GM21423 (cell line): ENCODE results near the gene HOTAIR.

Source experiments
- ATAC-seq: cut with Tn5 transposase; IDR thresholded peaks from one replicate; pipeline ENCODE4 v1.9.1; 2021; ENCODE audit warnings: mild to moderate bottlenecking, moderate library complexity; ENCODE audit not compliant: unreplicated experiment

HOTAIR gene

DNA sequence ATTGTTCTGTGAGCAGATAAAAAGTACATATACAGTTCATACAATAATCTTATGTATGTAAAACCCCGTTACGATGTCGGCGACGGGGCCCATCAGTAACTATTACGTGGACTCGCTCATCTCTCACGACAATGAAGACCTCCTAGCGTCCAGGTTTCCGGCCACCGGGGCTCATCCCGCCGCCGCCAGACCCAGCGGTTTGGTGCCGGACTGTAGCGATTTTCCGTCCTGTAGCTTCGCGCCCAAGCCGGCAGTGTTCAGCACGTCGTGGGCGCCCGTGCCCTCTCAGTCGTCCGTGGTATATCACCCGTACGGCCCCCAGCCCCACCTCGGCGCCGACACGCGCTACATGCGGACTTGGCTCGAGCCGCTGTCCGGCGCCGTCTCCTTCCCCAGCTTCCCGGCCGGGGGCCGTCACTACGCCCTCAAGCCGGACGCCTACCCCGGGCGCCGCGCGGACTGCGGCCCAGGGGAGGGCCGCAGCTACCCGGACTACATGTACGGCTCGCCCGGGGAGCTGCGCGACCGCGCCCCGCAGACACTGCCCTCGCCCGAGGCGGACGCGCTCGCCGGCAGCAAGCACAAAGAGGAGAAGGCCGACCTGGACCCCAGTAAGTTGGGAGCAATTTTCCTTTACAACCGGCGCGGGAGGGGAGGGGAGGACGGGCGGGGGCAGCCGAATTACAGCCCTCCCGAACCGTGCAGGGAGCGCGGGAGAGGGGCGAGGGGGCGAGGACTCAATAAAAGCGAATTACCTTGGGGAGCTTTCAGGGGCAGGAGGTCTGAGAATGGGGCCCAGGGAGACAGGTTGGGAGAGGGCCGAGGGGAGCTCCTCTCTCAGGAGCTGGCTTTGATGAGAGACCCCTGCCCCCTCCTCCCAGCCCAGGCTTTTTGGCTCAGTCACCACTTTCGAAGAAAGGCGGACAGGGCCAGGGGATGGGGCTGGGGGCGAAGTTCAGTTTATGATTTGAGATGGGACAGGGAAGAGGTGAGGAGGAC is 25.7 kb upstream of the HOTAIR start, which contains the start of gene HOXC9:
Gene HOXC9, plus strand, starts transcription at position 46 of the 999 bp plus-strand sequence. Its CDS starts 28 bp downstream, at position 74.
- ATAC-seq: no peak

DNA sequence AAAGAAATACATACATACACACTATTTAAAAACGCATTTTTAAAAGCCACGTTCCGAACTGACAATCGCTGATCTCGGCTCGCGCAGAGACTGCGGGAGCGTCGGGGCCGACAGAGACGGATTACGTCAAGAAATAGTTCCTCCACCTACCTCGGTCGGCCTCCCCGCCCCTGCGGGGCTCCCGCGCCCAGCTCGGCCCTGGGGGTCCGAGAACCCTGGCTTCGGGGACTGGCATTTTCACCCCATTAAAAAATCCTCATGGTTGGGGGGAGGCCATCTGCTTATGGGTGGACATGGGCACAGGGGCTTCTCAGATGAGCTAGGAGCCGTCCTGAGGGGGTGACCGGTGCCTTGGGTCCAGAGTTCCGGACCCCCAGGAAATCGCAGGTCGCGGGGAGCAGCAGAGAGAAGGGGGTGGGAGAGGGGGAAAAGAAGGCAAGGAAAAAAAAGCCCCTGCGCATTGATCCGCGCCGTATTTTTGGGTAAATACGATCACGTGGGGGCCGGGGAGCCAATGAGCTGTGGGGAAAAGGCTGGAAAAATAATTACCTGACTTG is 24.9 kb upstream of the HOTAIR start:
- no peak for ATAC-seq

DNA sequence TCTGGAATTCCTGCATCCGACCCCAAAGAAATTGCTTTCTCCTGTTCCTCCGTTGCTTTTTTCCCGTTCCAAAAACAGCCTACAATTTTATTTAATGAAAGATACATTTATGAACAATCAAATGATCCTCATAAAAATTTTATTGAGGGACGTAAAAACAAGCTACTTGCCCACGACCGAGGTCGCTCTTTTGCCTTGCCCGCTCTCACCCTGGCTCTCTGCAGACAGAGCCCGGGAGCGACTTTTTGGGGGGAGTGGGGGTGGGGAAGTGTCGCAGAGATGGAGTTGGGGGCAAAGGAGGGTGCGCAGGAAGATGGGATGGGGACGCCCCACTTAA is 24.1 kb upstream of the HOTAIR start:
- ATAC-seq: no peak

DNA sequence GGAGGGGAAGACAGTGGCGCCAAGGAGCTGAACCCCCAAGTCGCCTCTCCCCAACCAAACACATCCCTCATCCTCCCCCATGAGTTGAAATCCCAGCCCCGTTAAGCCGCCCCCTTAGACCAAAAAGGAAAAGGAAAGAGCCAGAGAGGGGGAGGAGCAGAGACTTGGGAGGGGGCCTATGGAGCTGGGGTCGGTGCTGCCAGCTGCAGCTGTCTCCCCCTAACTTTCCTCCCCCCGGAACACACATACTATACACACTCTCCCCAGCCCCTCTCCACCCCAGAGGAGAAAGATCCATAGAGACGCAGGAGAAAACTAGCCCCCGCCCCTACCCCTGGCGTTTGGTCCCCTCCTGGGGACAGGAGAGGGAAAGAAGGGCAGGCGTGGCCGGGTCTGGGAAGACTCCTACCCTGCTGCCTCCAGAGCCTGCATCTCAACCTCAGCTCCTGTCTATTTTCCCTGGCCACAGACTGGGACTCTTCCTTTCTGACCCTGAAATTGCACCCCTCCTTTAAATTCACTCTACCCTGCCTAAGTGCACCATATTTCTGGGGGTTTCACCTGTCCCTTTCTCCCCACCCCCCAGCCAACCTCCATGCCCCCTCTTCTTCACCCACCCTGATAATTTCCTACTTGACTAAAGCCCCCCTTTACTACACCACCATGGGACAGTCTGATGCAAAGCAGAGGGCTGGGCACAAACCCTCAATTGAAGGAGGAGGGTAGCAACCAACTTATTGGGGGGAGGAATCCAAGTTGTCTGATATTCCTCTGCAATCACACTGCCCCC is 23.6 kb upstream of the HOTAIR start:
- no peak for ATAC-seq

DNA sequence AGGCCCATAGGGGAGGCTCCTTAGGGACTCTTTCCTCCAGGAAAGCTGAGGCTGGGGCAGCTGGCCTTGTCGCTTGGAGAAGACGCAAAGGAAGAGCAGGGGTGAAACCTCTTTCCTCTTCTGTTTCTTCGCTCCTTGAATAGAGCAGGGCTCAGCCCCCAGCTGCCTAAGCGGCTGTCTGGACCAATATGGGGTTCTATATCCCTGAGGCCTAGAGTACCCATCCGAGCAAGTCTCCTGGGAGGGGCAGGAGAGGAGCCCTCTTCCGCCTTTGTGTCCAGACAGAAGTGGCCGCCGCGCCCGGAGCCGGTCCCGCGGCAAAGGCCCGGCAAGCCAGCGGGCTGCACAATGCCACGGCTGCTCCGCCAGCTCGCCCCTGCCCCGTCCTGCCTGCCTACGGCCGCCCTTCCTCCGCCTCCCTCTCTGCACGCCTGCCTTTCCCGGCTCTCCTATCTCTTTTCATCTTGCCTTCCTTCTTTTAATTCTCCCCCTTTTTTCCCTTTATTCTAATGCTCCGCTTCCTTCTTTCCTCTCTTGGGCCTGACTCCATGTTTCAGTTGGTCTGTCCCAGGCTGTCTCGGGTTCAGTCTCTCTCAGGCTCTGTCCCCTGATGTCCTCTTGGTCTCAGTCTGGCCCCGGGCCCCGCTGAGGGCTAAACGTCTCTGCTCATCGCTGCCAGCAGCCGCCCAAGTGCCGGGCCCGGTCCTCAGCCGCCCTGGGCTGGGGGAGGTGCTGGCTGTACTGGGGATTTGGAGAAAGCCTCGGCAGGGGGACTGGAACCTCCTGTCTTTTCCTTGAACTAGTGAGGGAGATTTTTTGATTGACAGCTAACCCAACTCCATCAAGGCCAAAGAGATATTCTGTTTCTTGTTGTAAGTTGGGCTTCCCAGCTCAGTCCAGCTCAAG is 22.7 kb upstream of the HOTAIR start:
- no peak for ATAC-seq

DNA sequence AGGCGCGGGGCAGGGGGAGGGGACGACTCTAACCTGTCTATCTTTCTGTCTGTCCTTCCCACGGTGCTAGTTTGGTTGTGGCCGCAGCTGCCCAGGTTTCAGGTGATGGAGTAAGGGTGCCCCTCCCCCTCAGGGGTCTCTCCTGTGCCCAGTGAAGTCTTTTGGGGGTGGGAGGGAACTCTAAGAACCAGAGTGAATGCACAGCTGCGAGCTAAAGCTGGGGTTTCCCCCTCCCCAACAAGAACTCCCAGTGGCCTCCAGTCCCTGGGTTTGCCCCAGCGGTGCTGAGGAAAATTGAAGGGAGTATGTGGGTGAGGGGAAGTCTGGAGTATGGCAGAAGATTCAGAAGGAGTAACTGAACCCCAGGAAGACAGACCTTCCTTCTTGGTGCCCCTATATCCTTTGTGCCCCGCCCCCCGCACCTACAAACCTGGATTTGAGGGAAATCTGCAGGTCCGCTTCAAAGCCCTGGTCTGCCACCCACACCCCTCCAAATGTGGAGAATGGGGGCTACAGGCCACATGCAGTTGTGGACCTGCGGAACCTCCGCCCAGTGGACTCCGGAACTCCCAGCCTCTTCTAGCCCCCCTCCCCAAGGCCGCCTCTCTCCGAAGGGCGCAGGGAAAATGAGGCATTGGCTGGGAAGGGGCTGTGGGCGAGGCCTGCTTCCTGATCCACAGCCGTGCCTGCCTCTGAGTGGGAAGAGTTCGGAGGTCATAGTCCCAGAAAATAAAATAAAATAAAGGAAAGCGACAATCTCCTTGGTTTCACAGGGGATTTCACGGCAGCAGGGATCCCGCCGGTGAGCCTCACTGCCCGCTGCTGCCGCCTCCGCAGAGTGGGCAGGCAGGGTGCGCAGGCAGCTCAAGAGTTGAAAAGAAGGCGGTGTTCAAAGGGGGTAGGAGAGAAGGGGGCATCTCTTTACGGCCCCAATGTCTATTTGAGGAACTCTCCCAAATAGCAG is 21.8 kb upstream of the HOTAIR start:
- no peak for ATAC-seq

DNA sequence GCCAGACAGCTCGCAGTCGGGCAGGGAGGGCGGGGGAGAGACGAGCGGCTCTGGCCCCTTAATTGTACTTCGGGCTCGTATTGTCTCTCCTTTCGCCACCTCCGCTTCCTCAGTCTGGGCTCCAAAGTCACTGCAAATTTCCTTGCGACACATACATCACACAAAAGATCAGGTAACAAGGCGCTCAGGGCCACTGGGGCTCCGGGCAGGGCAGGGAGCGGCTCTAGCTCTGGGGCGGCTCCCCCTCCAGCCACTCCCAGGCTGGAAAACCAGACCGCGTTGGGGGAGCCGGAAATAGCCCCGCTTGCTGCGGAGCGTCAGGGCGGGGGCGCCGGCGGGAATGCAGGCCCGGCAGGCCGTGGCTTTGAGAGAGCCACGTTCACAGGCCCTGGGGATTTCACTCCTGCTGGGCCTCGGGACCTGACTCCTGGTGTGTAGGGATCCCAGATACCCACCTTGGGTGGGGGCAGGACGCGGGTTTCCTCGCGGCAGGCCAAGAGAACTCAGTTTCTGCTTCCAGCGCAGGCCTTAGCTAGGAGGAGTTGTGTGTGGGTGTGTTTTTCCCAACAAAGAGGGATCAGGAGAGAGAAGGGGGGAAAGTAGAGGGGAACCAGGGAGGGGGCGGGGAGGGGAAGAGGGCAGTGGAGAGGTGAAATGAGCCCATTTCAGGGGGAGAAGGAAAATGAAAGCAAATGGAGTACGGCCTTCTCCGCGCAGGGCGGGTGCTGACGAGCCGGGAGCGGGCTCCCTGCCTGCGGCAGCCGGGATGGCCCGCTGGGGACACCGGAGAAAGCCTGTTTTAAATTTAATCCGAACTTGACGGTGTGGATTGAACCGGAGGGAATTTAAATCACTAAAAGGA is 20.9 kb upstream of the HOTAIR start:
- ATAC-seq: no peak

DNA sequence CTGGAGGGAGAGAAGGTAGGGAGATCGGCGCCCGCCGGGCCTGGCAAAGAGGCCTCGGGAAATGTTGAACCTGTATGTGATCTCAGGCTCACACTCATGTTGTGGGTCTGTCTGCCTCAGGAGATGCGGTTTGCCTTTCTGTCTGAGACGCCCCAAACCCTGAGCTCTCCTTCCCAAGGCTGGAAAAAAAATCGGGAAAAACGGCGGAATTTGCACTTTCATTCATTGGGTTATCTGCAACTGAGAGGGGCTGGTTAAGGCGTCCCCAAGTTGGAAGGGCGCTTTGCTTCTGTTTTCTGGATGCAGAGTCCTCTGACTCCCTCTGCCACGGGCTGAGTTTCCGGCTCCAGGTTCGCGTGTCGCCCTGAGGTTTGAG is 20.2 kb upstream of the HOTAIR start:
- ATAC-seq: no peak

DNA sequence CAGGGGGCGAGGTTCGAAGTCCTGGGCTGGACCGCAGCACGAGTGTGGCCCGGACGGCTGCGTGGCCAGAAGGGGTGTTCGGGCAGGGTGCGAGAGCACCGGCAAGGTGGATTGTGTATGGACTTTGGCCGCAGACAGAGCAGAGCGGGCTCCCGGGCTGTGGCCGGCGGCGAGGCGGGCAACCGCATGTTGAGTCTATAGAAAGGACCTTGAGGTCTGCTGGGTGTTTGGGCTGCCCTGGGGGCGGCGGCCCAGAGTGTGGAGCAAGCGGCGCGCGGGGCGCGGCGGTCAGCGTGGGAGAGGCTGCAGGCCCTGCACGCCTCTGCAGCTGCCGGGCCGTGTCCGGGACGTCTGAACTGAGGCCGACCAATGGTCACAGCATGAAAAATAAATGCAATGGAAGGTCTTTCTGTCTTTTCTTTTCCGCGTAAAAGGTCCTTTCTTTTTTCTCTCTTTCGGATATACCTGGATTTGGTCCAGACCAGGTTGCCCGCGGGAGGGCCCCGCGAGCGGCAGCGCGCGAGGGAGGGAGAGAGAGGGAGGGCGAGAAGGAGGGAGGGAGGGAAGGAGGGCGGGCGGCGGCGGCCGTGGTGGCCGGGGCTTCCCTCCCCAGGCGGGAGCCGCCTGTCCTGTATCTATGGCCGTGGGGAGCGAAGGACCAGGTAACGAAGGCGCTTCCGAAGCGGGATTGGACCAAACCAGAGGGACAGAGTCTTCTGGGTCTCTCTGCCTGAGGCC is 19.7 kb upstream of the HOTAIR start:
- no peak for ATAC-seq

DNA sequence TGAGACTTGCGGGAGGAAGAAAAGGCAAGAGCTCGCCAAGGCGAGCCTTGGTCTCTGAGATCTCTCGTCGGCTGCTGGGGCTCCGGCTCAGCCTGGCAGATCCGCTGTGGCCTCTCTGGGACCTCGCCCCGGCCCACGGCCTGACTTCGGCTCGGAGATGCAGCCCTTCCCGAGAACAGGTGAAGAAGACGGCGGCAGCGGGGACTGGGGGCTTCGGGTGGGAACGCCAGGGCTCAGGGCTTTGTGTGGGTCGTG is 19.2 kb upstream of the HOTAIR start:
- ATAC-seq: no peak

DNA sequence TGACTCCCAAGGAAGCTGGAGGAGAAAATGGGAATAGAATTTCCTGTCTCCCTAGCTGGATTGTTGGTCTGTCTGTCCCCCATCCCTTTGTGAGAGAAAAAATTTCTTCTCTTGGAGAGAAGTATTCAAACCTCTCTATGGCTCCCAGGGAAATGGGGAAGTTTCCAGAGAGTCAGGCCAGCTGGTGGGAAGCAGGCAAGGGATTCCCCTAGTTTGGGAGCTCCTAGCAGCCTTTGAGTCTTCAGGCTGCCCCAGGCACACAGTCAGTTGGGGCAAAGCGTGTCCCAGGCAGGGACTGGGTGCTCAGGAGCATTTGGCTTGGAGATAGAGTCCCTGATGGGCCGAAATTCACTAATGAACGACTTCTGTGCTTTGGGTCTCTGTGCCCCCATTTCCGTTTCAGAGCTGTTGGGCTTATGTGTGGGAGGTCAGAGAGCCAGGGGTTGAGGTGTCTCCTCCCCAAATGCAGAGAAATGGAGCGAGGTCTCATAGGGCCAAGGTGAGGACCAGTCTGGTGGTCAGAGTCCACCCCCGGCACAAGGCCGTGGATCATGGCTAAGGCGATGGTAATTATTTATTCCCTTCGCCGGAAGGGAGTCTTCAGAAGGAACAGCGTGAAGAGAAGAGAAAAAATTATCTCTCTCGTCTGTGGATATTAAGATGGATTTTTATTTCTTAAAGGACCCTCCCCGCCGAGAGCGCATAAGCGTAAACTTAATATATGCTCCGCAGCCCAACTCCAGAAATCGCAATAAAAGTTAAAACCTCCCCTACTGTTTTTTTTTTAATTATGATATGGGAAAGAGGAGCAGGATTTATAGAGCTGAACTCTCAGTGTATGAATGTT is 18.6 kb upstream of the HOTAIR start:
- ATAC-seq: no peak

DNA sequence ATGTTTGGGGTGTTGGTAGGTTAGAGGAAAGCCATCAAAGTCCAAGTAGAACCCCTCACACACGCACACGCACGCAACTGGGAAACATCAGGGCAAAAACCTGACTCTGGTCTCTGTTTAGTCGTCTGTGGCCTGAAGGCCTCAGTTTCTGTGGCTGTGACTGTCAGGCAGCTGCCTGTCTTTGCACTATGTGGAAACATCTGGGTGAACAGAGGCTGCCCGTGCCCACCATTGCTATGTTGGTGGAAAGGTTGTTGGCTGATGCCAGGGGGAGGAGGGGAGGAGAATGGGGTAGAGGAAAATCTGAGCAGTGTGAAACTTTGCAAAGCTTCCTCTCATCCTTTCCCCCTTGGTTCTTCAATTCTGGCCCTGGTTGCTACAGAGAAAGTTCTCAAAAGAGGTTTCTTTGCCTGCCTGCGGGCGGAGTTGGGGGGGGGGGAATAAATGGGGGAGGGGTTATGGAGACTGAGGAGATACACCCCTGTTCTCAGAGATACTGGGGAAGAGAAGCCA is 17.7 kb upstream of the HOTAIR start:
- no peak for ATAC-seq

DNA sequence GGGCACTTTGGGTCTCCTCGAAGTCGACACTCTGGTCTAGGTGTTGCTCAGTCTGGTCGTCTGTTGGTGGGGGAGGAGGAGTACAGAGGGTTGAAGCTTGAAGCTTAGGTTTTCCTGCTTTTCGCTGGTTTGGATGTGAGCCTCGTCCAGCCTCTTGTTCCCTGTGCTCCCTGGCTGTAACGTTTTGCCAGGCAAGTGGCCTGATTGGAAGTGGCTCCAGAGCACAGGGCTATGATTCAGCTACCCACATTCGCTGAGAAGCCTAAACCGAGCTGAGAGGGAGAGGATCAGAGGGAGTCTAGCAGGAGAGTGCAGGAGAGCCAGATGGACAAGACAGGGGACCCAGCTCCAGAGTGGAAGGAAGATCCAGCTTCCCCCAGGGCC is 16.3 kb upstream of the HOTAIR start:
- ATAC-seq: no peak

DNA sequence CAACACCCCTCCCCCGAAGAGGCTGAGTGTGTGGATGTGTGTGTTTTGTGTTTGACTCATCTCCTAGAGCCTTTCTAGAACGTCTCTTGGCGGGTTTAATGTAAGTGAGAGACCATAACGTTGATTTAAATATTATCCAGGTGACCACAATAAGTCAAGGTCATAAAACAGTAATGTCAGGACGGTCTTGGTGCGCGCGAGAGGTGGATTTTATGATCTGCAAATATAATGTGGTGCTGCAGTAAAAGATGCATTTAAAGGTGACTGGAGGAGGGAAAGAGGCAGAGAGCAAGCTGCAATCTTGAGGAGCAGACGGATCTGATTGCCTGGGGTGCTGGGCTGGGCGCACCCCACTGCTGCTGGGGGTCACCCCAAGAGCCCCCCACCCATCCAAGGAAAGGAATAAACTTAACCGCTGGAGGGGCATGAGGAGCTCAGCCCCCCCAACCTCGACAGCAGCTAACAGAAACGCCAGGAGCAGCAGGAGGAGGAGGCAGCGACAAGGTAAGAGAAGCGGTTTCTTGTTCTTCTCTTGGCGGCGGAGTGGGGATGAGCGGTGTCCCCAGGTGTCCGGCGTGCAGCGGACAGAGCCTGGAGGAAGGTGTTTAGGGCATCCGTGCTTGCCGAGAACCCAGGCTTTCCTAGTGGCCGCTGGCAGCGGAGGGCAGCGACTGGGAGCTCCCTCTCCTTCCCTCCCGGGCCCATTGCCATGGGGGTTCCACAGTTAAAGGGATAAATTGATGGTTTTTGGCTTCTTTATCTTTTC is 15.7 kb upstream of the HOTAIR start:
- ATAC-seq: no peak

DNA sequence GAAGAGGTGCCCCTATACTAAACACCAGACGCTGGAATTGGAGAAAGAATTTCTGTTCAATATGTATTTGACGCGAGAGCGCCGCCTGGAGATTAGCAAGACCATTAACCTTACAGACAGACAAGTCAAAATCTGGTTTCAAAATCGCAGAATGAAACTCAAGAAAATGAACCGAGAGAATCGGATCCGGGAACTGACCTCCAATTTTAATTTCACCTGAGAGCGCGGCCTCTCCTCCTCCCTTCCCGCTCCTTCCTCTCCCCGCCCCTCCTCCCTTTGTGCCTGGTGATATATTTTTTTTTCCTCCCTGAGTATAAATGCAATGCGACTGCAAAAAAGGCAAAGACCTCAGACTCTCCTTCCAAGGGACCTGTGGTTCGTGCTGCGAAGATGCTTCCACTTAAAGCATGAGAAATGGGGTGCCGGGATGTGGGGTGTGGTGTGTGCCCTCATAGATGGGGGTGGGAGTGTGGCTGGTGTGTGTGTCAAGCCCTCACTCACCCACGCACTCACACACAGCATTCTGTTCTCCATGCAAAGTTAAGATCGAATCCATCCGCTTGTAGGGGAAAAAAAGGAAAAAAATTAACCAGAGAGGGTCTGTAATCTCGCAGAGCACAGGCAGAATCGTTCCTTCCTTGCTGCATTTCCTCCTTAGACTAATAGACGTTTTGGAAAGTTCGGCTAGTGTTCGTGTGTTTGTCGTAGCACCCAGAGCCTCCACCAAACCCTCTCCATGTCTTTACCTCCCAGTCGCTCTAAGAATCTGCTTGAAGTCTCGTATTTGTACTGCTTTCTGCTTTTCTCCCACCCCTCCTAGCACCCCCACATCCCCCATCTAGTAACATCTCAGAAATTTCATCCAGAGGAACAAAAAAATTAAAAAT is 14.7 kb upstream of the HOTAIR start:
- no peak for ATAC-seq
